ENCODE data around the gene CTIF. TPM values are rescaled to one million over a fixed set of nuclear protein-coding genes. Genes with fewer than 3 reads are reported as not detected.
A peak's percentile ranks its signal among the peaks of the same experiment; 100 is the strongest.

CTIF gene
- total RNA-seq, 1 experiment from 2014 or later = 13.6 TPM

GRCh38 chr18:48885266-48885923 is 346.6 kb downstream of the CTIF start:
- H3K36me3 ChIP-seq = no peaks in the 10 kb centered on the region
- DNase-seq = no peak

GRCh38 chr18:48885924-48886400 is 347.1 kb downstream of the CTIF start:
- Histone ChIP-seq H3K4me3 (no peak overlapping the region), H3K36me3 (no peaks in the 10 kb centered on the region), H3K9me3 (replicated peaks) (no peaks in the 10 kb centered on the region), H3K27me3 (no peaks in the 10 kb centered on the region), H3K27ac (no peak overlapping the region), H3K4me1 (peaks cover 4% of the 10 kb centered on the region; the same call in 1 of the 2 replicates)
- DNase-seq = no peak

More at GRCh38 chr18:48885266-48885923, 346.6 kb downstream of the CTIF start:
- H3K27ac ChIP-seq = no peak overlapping the region
- H3K4me3 ChIP-seq = no peak overlapping the region
- H3K4me1 ChIP-seq = peaks cover 4% of the 10 kb centered on the region; the same call in 1 of the 2 replicates
- no peaks in the 10 kb centered on the region for H3K27me3 ChIP-seq
- no peaks in the 10 kb centered on the region for H3K9me3 ChIP-seq (replicated peaks)

DNA sequence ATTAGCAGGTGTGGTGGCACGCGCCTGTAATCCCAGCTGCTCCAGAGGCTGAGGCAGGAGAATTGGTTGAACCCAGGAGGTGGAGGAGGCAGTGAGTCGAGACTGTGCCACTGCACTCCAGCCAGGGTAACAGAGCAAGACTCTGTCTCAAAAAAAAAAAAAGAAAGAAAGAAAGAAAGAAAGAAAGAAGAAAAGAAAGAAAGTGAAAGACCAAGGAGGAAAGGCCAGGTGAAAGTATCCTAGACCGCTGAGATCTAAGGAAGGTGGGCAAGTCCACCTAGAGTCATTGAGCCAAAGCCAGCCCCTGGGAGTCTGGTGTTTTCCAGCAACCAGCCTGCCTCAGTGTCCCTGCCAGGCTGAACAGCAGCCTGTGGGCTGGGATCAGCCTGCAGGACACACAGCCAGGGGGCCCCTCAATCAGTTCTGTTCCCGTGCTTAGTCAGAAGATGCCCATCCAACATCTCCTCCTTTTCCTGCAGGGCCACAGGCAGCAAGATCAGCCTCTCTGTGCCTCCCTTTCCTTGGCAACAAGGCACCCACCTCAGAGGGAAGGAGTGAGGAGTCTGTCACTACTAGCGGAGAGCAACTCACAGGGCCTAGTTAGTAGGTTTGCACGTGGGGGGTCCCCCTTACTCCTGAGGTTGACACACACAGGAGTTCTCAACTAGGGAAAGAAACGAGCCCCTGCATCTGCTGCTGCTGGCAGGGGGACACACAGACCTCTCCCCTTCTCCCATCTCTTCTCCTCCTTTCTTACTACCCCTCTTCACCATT is 347.9 kb downstream of the CTIF start:
- no peak for DNase-seq
- H3K36me3 ChIP-seq = no peaks in the 10 kb centered on the region
- H3K4me3 ChIP-seq = no peak overlapping the region
- H3K27me3 ChIP-seq = no peaks in the 10 kb centered on the region
- H3K9me3 ChIP-seq (replicated peaks) = no peaks in the 10 kb centered on the region
- H3K27ac ChIP-seq = no peak overlapping the region
- H3K4me1 ChIP-seq = peaks cover 4% of the 10 kb centered on the region; the same call in 1 of the 2 replicates

DNA sequence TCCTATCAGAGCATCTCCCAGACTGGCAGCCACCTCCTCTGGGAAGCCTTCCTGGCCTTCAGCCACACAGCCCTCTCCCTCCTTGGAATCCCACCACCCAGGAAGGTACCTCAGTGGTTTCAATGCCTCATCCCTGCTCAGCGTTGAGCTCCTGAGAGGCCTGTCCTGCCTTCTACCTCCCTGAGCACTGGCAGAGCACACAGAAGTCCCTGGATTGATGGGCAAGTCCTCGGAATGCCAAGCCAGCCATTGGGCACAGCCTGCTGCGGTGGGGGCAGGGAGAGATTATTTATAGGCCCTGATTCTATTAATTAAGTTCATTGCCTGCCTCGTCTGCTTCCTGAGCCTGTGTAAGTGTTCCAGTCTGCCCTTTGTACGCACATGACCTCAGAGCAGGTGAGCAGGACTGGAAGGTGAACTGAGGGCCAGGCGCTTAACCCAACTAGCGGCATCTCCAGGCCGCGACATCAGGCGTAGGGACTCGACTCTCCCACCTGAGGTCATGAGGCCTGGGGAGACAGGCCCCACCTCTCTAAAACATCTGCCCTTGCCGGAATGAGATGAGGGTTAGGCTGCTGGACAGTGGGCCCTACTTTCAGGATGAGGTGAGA is 348.6 kb downstream of the CTIF start:
- Histone ChIP-seq H3K9me3 (replicated peaks) (no peaks in the 10 kb centered on the region), H3K27me3 (no peaks in the 10 kb centered on the region), H3K36me3 (no peaks in the 10 kb centered on the region), H3K27ac (no peak overlapping the region), H3K4me3 (no peak overlapping the region), H3K4me1 (peaks cover 4% of the 10 kb centered on the region; the same call in 1 of the 2 replicates)
- DNase-seq = no peak

DNA sequence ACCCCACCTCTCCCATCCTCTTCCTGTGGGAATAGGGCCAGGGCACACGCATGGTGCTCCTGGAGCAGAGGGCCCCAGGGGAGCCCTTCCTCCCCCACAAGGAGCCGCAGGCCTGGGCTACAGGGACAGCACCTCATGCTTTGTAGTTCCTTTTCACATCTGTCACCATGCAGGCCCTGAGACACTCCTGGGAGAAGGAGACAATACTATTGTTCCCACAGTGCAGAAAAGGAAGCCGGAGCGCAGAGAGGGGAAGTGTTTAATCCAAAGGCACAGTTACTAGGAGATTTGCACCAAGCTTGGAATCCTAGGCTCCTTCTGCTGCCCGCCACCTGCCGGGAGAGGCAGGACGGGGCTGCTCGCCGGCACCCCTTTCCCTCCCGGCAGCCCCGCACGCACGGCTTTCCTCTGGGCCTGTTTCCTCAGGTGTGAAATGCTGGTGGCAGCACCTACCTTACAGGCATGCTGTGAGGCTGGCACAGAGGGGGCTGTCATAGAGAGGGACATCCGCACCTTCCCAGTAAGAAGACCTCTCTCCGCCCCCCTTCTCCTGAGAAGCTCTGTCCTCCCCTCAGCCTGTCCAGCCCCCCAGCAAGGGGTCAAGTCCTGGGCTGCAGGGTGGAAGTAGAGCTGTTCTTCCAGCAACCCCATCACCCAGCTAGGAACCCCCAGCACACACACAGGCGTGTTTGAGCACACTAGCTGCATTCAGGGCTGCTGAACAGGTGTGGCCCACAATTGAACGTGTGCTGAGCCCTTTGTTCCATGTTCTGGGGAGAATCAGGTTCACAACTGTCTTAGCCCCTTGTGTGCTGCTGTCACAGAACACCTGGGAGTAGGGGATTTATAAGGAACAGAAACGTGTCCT is 349.3 kb downstream of the CTIF start:
- Histone ChIP-seq H3K27me3 (no peaks in the 10 kb centered on the region), H3K4me3 (no peak overlapping the region), H3K27ac (no peak overlapping the region), H3K36me3 (no peaks in the 10 kb centered on the region), H3K4me1 (peaks cover 4% of the 10 kb centered on the region; the same call in 1 of the 2 replicates), H3K9me3 (replicated peaks) (no peaks in the 10 kb centered on the region)
- no peak for DNase-seq

GRCh38 chr18:48888773-48889080 is 349.9 kb downstream of the CTIF start:
- DNase-seq = no peak
- H3K4me1 ChIP-seq = peaks cover 4% of the 10 kb centered on the region; the same call in 1 of the 2 replicates
- no peak overlapping the region for H3K4me3 ChIP-seq

GRCh38 chr18:48889115-48889941 is 350.5 kb downstream of the CTIF start:
- H3K4me1 ChIP-seq = peaks cover 4% of the 10 kb centered on the region; the same call in 1 of the 2 replicates
- H3K27me3 ChIP-seq = no peaks in the 10 kb centered on the region
- no peaks in the 10 kb centered on the region for H3K36me3 ChIP-seq
- no peaks in the 10 kb centered on the region for H3K9me3 ChIP-seq (replicated peaks)
- no peak overlapping the region for H3K4me3 ChIP-seq
- no peak overlapping the region for H3K27ac ChIP-seq
- peak; percentile 61 to 65 for DNase-seq

More at GRCh38 chr18:48888773-48889080, 349.9 kb downstream of the CTIF start:
- H3K27me3 ChIP-seq = no peaks in the 10 kb centered on the region
- no peaks in the 10 kb centered on the region for H3K9me3 ChIP-seq (replicated peaks)
- no peaks in the 10 kb centered on the region for H3K36me3 ChIP-seq
- H3K27ac ChIP-seq = no peak overlapping the region

- no peaks in the 10 kb centered on the region for H3K9me3 ChIP-seq (replicated peaks)
- H3K27me3 ChIP-seq = no peaks in the 10 kb centered on the region
- no peak overlapping the region for H3K27ac ChIP-seq
- H3K36me3 ChIP-seq = no peaks in the 10 kb centered on the region
- H3K4me3 ChIP-seq = no peak overlapping the region
- no peak for DNase-seq
- H3K4me1 ChIP-seq = peaks cover 4% of the 10 kb centered on the region; the same call in 1 of the 2 replicates
These were observed 351.3 kb downstream of the CTIF start for GRCh38 chr18:48889981-48890762.

GRCh38 chr18:48891721-48892120 is 352.9 kb downstream of the CTIF start:
- H3K27ac ChIP-seq = no peak overlapping the region
- peaks cover 7% of the 10 kb centered on the region for H3K4me1 ChIP-seq
- H3K27me3 ChIP-seq = no peaks in the 10 kb centered on the region
- DNase-seq = no peak
- no peaks in the 10 kb centered on the region for H3K9me3 ChIP-seq (replicated peaks)
- no peaks in the 10 kb centered on the region for H3K36me3 ChIP-seq
- no peak overlapping the region for H3K4me3 ChIP-seq

DNA sequence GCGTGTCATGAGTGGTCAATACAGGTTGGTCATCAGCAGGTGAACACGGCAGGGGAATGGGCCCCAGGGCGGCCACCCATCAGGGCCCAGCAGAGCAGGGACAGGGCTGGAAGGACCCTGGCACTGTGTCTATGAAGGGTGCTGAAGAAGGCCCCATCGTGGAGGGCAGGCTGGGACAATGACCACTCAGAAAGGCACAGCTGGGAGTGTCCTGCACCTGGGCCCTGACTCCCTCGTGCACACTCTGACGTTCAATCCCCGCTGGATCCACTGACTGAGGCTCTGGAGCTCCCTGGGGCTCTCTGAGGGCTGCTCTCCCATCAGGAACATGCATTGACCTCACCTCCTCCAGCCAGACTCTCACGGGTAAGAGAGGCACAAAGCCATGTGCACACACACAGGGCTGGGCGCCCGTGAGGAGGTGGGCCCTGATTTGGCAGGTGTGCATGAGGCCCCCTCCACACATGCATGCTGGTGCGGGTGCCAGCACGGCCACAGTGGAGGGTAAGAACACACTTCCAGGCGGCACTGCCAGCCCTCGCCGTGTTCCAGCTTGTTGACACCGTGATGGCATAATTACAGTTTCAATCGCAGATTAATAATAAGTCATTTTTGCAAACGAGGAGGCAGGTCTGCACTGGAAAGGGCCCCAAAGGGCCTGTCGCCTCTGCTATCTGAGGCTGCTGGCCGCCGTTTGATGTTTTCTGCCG is 353.5 kb downstream of the CTIF start:
- DNase-seq = no peak

DNA sequence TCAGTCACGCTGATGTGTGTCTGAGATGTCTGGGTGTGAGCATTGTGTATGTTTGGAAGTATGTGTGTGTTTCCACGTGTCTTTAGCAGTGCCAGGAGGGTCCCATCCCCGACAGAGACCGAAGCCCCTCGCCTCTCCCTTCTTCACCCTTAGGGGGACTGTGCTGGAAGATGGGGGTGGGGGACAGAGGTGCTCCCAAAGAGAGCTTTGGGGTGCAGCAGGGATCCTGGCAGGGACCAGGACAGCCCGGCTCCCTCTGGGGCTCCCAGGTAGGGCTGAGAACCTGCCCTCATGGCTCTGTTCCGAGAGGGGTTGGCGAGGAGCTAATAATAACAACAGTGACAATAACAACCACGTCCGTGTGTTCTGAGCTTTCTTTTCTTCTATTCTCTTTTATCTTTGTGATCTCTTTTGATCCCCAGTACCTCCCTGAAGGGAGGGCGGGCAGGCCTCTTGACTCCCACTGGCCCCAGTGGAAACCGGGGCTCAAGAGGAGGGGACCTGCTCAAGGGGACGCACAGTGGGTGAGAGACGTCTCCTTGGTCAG is 354.3 kb downstream of the CTIF start:
- DNase-seq = no peak

More for the DNA sequence above, 353.5 kb downstream of the CTIF start:
- Histone ChIP-seq H3K4me1 (peaks cover 9% of the 10 kb centered on the region), H3K36me3 (no peaks in the 10 kb centered on the region), H3K27ac (no peak overlapping the region), H3K9me3 (replicated peaks) (no peaks in the 10 kb centered on the region), H3K27me3 (no peaks in the 10 kb centered on the region), H3K4me3 (no peak overlapping the region)

More for the DNA sequence above, 354.3 kb downstream of the CTIF start:
- Histone ChIP-seq H3K36me3 (no peaks in the 10 kb centered on the region), H3K27ac (no peak overlapping the region), H3K4me1 (peaks cover 9% of the 10 kb centered on the region), H3K4me3 (no peak overlapping the region), H3K9me3 (replicated peaks) (no peaks in the 10 kb centered on the region), H3K27me3 (no peaks in the 10 kb centered on the region)

Measured in SJCRH30 (cell line).